ENCODE measurements around the gene RPS25.

GRCh38 chr11:119056421-119056999 lies 38.4 kb upstream of the RPS25 start:
- TF ChIP-seq CTCF (conservative IDR thresholded peaks at IDR 0.05; ENCODE audit: low read length) (no peak; the same call in 1 of the 2 replicates), EZH2phosphoT487 (IDR thresholded peaks at IDR 0.05; ENCODE audit: borderline replicate concordance, low read depth, low read length) (no peak)

All from OCI-LY7 (cell line).